ENCODE data around the gene TBC1D1. TPM values are rescaled to one million over a fixed set of nuclear protein-coding genes. Genes with fewer than 3 reads are reported as not detected.

The TBC1D1 gene
- total RNA-seq, 1 experiment from 2014 or later: 38.1 TPM

DNA sequence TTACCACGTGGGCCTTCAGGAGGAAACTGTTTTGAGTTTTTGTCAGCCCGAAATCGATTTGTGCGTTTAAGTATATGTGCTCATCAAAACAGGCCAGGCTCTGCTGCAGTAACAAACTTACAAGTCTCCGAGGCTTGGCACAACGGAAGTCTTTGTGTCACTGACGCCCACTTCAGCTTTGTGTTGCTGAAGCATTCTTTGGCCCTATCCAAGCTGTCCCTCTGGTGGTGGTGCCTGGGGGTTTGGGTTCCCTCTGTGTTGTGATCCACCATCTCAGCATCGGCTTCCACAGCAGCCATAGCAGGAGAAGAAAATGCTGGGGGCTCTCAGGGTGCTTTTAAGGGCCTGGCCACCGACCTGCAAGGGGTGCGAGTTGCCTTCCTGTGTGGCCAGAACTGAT is 245.7 kb downstream of the TBC1D1 start:
- DNase-seq (ENCODE audit: extremely low read depth, low read depth): no peak

GRCh38 chr4:38137080-38137479 is 246.2 kb downstream of the TBC1D1 start:
- DNase-seq (ENCODE audit: extremely low read depth, low read depth): no peak

- no peak for DNase-seq (ENCODE audit: extremely low read depth, low read depth)
Measured at GRCh38 chr4:38138363-38138762, 247.5 kb downstream of the TBC1D1 start.

GRCh38 chr4:38139187-38139586 is 248.3 kb downstream of the TBC1D1 start:
- DNase-seq (ENCODE audit: extremely low read depth, low read depth): no peak

DNA sequence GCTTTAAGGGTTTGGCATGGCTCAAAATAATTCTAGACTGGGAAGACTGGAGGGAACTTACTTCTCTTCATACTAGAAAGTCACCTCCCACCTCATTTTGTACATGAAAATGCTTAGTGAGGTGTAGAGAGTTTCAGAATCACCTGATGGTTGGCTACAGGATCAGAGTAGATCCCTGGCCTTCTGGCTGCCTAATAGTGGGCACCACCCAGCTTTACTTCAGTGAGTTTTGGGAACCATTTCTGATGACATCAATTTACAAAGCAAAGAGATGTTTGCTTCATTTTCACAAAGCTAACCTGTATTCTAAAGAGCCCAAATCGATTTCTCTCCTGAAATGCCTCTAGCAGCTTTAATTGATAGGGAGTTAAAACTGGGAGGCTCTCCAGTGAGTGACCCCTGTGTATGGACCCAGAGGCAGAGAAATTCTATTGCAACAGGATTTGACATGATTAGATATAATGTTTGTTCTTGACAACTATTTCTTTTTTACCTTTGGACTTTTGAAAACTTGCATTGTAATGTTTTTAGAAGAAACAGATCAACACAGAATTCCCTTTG is 249.8 kb downstream of the TBC1D1 start:
- no peak for DNase-seq (ENCODE audit: extremely low read depth, low read depth)

DNA sequence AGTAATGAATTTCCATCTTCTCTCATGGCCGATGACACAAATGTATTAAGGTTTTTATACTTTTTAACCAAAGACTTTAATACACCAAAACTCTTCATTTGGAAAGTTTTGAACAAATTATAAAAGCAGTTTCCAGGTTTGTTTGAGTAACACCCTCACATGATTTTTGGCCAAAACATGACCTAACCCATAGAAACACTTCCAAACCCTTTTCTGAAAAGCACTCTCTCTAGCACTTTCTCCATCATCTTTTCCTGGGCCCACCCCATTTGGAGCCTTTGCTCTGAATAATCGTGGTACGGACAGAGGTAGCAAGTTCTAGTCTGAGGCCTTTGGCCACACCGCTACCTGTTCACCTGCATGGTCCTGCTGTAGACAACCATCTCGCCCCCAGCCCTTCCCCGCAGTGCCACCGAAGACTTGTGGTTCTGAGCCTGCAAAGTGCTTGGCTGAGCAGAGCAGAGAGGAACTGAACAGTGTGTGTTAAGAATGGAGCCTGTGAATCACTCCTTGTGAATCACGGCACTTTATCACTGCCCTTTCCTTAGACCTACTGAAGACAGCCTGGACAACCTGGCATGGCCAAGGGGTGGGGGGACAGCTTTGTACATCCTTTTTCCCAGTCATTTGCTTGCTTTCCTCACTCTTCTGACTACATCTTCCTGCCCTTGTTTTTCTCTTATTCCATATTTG is 251.1 kb downstream of the TBC1D1 start:
- no peak for DNase-seq (ENCODE audit: extremely low read depth, low read depth)

DNA sequence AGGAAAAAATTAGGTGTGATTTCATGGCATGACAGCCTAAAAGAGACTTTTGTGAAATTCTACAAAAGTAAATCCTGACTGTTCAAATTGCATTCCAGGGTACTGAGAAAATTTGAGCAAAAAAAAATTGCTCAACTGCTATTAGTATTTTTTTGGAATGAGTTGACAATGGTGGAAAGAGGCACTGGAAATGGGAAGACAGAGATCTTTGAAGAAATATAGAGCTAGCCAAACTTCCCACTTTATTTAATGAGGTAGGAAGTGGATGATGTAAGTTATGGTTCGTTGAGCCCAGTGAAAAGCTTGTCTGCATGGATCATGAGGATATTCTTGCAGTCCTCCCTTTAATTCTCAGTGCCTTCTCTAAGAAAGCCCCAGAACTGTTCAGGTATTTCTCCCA is 253.1 kb downstream of the TBC1D1 start:
- DNase-seq (ENCODE audit: extremely low read depth, low read depth): no peak

GRCh38 chr4:38145033-38145678 is 254.3 kb downstream of the TBC1D1 start:
- DNase-seq (ENCODE audit: extremely low read depth, low read depth): no peak

DNA sequence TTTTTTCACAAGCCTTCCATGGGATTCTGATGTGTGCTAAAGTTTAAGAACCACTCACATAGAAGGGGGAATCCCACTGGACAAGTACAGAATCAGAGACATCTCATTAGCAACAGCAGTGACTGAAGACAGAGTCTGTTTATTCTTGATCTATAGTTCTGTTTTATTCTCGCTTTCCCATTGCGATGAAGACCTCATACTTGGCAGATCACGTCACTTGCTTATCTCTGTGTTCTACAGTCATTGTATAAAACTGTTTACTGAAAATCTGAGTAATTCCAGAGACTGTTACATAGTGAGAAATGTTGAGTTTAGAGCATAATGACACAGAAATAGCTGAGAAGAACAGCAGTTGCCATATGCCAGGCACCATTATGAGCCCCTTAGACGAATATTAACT is 254.9 kb downstream of the TBC1D1 start:
- no peak for DNase-seq (ENCODE audit: extremely low read depth, low read depth)

DNA sequence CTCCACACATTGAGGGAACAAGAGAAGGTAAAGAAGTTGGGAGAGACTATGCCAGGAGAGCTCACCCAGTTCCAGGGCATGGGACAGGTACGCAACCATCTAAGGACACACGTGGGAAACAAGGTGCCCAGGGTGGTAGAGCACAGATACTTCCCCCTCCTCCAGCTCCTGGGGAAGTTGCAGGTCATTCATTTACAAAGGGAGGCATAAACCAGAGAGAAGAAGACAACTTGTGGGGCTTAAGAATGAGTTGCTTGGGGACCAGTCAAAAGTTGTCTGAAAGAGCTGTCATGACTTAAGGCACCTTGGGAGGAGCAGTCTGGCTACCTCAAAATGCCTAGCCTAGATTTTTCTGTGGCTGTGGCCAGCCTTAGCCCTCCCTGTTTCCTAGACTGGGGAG is 255.5 kb downstream of the TBC1D1 start:
- no peak for DNase-seq (ENCODE audit: extremely low read depth, low read depth)

DNA sequence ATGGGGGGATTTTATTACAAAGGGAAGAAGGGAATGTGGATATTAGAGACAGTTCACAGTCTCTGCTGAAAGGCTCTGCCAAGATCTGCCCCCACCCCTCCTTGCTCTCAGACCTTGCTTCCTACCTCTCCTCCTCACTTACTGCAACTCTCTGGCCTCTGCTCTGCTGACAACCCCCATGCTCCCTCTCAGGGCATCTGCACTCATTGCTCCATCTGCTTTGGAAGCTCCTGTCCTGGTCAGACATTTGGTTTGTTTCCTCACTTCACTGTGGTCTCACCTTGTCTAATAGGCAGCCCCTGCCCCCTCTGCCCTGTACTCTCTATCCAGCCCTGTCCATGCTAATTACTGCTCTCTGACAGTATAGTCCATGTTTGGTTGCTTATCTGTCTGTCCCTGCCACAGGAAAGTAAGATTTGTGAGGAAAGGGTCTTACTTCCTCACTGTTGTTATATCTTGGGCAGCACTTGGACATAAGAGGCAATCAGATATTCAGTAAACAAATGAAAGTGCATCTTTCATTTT is 258.6 kb downstream of the TBC1D1 start:
- no peak for DNase-seq (ENCODE audit: extremely low read depth, low read depth)

DNA sequence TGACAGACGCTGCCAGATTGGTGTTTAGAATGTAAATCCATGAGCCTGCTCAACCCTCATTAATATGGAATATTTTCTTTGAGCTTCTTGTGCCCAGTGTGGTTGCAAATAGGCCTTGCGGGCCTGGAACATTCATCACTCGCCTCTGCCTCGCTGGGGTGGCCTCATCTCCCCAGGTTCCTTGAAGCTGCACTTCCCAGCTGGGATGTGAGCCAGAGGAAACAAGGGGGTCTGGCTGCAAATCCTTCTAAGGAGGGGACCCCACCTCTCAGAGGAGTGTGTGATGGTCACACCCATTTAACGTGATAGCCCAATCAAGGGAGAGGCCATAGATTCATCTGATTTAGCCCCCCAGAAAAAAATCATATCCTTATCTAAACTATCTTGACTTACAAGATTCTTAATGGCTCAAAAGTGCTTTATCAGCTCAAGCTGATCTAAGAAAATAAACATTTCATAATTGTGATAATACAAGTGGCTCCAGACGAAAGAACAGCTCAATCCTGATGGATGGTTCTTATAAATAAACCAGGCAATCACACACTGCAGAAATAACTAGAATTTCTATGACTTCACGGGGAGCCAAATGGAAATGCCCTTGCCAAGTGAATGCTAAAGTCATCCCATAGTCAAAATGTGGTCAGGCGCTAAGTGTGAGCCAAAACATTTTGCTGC is 259.2 kb downstream of the TBC1D1 start:
- DNase-seq (ENCODE audit: extremely low read depth, low read depth): no peak

- DNase-seq (ENCODE audit: extremely low read depth, low read depth): no peak
Measured at GRCh38 chr4:38150766-38151165, 259.9 kb downstream of the TBC1D1 start.

- DNase-seq (ENCODE audit: extremely low read depth, low read depth): no peak
Measured at GRCh38 chr4:38151873-38152272, 261.0 kb downstream of the TBC1D1 start.

DNA sequence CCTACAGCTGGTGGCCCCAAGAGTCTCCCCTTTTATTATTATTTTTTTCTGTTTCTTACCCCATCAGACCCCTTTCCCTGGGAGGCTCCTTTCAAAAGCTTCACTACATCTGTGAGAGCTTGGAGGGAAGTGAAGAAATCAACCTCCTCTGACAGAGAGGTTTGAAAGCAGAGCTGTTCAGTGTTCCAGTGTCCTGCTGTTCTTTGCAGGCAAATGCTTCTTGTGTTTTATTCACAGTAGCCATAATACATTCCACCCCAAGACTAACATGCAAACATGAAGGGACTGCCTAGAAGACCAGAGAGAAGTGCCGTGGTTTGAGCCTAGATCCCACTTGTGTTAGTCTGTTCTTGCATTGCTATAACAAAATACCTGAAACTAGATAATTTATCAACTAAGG is 261.4 kb downstream of the TBC1D1 start:
- no peak for DNase-seq (ENCODE audit: extremely low read depth, low read depth)

GRCh38 chr4:38152721-38153386 is 262.0 kb downstream of the TBC1D1 start:
- no peak for DNase-seq (ENCODE audit: extremely low read depth, low read depth)

DNA sequence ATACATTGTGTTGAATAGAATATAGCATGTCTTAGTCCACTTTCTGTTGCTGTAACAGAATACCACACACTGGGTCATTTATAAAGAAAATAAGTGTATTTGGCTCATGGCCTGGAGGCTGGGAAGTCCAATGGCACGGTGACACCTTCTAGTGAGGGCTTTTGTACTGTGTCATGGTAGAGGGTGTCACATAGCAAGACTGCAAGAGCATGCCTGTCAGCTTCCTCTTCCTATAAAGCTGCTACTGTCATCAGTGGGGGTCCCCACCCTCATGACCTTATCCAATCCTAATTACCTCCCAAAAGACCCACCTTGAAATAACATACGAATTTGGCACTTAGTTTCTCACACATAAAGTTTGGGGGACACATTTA is 262.5 kb downstream of the TBC1D1 start:
- no peak for DNase-seq (ENCODE audit: extremely low read depth, low read depth)

GRCh38 chr4:38154252-38154651 is 263.4 kb downstream of the TBC1D1 start:
- DNase-seq (ENCODE audit: extremely low read depth, low read depth): no peak

DNA sequence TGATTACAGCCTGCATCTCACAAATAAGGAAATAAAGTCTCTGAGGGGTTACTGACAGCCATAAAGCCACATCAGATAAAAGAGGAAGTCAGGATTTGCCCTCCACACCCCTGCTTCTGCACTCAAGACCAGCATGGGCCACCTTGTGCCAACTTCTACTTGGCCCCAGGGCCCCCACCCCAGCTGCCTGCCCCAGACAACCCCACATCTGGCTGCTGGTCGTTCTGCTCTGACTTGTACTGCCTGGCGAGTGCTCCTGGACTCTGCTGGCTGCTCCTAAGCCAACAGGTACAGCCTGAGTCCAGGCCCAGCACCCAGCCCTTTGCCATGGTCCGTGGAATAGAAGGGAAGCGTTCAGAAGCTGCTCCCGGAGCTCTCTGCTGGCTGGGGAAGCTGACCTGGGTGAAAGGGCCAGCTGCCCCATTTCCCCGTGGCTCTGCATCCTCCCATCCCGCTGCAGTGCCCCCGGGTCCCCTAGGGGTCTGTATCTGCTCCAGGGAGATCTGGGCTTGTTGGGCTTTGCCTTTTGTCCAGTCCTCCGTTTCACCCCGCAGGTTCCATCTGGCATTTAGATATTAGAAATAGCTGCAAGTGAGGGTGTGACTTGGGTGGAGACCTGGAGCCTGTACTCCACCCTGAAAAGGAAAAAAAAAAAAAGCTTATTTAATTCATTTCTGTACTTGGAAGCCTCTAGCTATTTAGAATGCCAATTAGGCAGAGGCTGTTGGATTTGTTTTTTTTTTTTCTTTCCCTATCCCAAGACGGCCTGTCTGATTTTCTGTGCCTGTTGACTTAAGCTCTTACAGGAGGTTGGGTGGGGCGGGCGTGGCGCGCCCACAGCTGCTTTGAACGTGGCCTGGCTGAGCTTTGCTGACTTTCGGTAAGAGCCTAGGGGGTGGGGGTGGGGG is 264.1 kb downstream of the TBC1D1 start:
- no peak for DNase-seq (ENCODE audit: extremely low read depth, low read depth)

Data from NCI-H460 (cell line).